NB4 (cell line): ENCODE results near the gene MINDY1.

ENCODE experiments used
- MYC ChIP-seq: IDR thresholded peaks from 2 replicates; pipeline ENCODE4 v1.6.1; 2011; ENCODE audit warnings: low read depth, low read length
- POLR2A ChIP-seq: IDR thresholded peaks from 2 replicates; pipeline ENCODE4 v1.6.1; 2011; ENCODE audit warnings: mild to moderate bottlenecking; ENCODE audit not compliant: insufficient read length; ENCODE audit errors: extremely low read depth
- TF ChIP-seq, protein P1 (sequence below): IDR thresholded peaks from one replicate; pipeline ENCODE4 v1.5.1; 2012; ENCODE audit warnings: low read depth, low read length
- TF ChIP-seq, protein P2 (sequence below): IDR thresholded peaks from 2 replicates; pipeline ENCODE4 v1.6.1; 2011; ENCODE audit warnings: low read depth, low read length

DNA sequence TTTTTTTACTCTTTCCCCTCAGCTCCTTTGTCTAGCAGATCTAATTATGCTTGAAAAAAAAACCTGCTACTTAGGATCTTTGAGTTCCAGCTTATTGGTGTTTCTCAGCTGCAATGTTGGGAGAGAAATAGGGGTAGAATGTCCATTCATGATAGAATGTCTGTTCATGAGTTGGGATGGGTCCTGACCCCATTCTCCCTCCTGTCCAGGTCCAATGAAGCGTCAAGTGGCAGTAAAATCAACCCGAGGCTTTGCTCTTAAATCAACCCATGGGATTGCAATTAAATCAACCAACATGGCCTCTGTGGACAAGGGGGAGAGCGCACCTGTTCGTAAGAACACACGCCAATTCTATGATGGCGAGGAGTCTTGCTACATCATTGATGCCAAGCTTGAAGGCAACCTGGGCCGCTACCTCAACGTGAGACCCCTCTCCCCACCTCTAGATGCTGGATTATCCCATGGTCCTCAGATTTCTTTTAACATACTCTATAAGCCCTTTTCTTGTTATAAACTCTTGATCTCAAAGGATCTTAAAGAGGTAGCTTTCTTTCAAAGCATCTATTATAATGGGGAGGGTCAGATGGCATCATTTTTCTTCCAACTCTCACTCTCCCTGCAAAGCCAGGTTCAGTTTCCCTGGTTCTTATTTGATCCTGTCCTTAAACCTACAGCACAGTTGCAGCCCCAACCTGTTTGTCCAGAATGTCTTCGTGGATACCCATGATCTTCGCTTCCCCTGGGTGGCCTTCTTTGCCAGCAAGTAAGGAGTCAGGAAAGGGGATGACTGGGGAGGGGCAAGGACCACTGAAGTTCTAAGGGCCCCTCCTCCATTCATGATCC is 43.2 kb downstream of the MINDY1 start:
- TF ChIP-seq, protein P1, sequence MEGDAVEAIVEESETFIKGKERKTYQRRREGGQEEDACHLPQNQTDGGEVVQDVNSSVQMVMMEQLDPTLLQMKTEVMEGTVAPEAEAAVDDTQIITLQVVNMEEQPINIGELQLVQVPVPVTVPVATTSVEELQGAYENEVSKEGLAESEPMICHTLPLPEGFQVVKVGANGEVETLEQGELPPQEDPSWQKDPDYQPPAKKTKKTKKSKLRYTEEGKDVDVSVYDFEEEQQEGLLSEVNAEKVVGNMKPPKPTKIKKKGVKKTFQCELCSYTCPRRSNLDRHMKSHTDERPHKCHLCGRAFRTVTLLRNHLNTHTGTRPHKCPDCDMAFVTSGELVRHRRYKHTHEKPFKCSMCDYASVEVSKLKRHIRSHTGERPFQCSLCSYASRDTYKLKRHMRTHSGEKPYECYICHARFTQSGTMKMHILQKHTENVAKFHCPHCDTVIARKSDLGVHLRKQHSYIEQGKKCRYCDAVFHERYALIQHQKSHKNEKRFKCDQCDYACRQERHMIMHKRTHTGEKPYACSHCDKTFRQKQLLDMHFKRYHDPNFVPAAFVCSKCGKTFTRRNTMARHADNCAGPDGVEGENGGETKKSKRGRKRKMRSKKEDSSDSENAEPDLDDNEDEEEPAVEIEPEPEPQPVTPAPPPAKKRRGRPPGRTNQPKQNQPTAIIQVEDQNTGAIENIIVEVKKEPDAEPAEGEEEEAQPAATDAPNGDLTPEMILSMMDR = no peak
- TF ChIP-seq POLR2A = peak; percentile 0
- TF ChIP-seq, protein P2, sequence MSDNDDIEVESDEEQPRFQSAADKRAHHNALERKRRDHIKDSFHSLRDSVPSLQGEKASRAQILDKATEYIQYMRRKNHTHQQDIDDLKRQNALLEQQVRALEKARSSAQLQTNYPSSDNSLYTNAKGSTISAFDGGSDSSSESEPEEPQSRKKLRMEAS = no peak
- no peak for TF ChIP-seq MYC
